ENCODE measurements around the gene METTL24.
"Not testable (repeated sequence)": the region's sequence is repeated elsewhere in the genome, so short reads cannot be mapped to it uniquely, and the experiment has no call there.

Gene METTL24

DNA sequence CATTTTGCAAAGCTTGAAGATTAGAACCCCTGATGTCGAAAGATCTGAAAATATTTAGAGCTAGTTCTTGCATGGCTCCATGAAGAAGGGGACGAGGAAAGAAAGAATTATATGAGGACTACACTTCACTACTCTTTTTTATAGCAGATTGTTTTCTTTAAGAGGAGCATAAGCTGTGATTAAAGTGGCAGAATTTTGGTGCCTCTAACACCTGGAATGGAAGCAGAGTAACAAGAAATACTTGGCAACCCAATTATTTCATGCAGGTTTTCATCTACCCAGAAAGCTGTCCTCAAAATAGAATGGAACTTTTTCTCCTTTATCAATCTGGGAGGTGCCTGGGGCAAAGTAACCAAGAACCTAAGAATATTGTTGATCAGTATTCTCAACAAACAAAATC is 4.0 kb downstream of the METTL24 start:
- ATAC-seq (ENCODE audit: low read depth) (no peak), DNase-seq (ENCODE audit: low spot score in 2 of 2) (no peak)
- Mint-ChIP-seq H3K27me3 (peaks cover 21% of the 10 kb centered on the region), H3K36me3 (no peaks in the 10 kb centered on the region), H3K27ac (no peak overlapping the region), H3K4me3 (no peak overlapping the region), H3K4me1 (peaks cover 9% of the 10 kb centered on the region), H3K9me3 (no peaks in the 10 kb centered on the region)

- H3K4me1 Mint-ChIP-seq: peaks cover 6% of the 10 kb centered on the region
- no peak overlapping the region for H3K4me3 Mint-ChIP-seq
- no peaks in the 10 kb centered on the region for H3K9me3 Mint-ChIP-seq
- peaks cover 19% of the 10 kb centered on the region for H3K27me3 Mint-ChIP-seq
- ATAC-seq (ENCODE audit: low read depth): no peak
- no peaks in the 10 kb centered on the region for H3K36me3 Mint-ChIP-seq
- DNase-seq (ENCODE audit: low spot score in 2 of 2): no peak
- no peak overlapping the region for H3K27ac Mint-ChIP-seq
These were observed 4.6 kb downstream of the METTL24 start for GRCh38 chr6:110353457-110354001.

DNA sequence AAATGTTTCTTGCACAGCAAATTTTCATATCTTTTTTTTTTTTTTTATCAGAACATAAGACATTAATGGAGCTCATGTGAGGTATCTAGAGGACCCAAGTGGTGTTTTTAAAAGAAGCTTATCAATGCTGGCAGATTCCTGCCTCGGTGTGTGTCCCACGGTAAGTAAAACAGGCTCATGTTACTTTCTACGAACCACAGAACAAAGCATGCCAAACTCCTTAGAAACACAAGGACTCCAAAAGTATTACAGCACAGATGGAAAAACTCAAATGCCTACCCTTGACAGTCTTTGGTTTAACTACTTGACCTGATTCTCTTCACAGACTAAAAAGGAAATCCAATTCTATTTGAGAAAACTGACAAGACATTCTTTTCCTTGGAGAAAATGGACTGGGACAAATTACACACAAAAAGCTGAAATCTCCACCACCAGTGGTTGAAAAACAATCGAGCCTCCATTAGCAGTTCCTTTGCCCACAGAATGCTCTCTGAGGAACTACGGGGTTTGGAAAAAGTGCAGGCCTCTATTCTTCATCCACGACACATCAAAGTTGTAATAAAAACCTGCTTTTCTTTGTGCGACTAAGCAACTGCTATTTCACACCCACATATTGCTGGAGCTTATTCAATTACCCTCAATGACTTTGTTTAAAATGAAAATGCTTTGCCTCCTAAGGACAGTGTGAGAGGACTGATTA is 5.4 kb downstream of the METTL24 start:
- DNase-seq (ENCODE audit: low spot score in 2 of 2): no peak
- H3K9me3 Mint-ChIP-seq: no peaks in the 10 kb centered on the region
- no peak for ATAC-seq (ENCODE audit: low read depth)
- peaks cover 19% of the 10 kb centered on the region for H3K27me3 Mint-ChIP-seq
- H3K4me1 Mint-ChIP-seq: peaks cover 5% of the 10 kb centered on the region
- no peak overlapping the region for H3K4me3 Mint-ChIP-seq
- H3K36me3 Mint-ChIP-seq: no peaks in the 10 kb centered on the region
- no peak overlapping the region for H3K27ac Mint-ChIP-seq

DNA sequence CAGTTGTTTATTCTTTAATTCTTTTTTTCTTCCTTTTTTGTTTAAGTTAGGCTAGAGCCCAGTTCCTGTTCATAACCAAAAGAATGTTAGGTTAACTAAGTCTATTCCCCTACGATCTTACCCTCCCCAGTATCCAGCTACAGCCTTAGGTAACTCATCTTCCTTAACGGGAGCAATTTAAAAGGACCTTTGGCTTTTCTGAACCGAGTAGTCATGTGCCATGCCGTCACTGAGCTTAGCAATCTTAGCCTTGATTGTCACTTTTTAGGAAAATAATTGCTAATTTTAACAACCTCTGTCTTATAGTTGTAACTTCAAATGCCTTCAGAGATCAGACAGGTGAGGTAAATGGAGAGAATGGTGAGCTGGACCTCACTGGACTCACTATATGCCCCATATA is 6.2 kb downstream of the METTL24 start:
- Mint-ChIP-seq H3K27ac (no peak overlapping the region), H3K4me1 (peaks cover 2% of the 10 kb centered on the region), H3K36me3 (no peaks in the 10 kb centered on the region), H3K9me3 (no peaks in the 10 kb centered on the region), H3K4me3 (no peak overlapping the region), H3K27me3 (peaks cover 16% of the 10 kb centered on the region)
- DNase-seq (ENCODE audit: low spot score in 2 of 2) (no peak), ATAC-seq (ENCODE audit: low read depth) (no peak)

DNA sequence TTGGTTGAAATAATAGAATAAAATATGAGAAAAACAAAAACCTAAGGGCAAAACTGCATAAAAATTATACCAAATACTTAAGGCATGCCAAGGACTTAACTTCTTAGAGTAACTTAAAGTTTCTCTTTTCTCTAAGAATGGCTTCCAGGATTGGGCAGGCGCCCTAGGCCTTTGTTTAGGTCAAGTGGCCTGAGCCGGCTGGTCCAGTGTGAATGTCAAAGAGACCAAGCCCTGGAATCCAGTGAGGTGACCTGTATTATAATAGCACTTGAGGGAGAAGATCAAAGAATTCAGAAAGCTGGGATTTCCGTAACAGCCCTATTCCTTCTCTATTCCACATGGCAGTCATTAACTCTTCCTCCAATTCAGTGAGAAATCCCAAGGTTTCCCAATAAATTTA is 6.6 kb downstream of the METTL24 start:
- H3K9me3 Mint-ChIP-seq: no peaks in the 10 kb centered on the region
- H3K36me3 Mint-ChIP-seq: no peaks in the 10 kb centered on the region
- peaks cover 11% of the 10 kb centered on the region for H3K27me3 Mint-ChIP-seq
- no peak overlapping the region for H3K4me3 Mint-ChIP-seq
- ATAC-seq (ENCODE audit: low read depth) (no peak), DNase-seq (ENCODE audit: low spot score in 2 of 2) (no peak)
- peaks cover under 1% of the 10 kb centered on the region for H3K4me1 Mint-ChIP-seq
- H3K27ac Mint-ChIP-seq: no peak overlapping the region

- H3K9me3 Mint-ChIP-seq; DNase-seq (ENCODE audit: low spot score in 2 of 2); H3K27me3 Mint-ChIP-seq; H3K4me3 Mint-ChIP-seq; H3K36me3 Mint-ChIP-seq; ATAC-seq (ENCODE audit: low read depth); H3K27ac Mint-ChIP-seq; H3K4me1 Mint-ChIP-seq: not testable (repeated sequence)
These were observed 7.6 kb downstream of the METTL24 start for GRCh38 chr6:110350593-110350992.

DNA sequence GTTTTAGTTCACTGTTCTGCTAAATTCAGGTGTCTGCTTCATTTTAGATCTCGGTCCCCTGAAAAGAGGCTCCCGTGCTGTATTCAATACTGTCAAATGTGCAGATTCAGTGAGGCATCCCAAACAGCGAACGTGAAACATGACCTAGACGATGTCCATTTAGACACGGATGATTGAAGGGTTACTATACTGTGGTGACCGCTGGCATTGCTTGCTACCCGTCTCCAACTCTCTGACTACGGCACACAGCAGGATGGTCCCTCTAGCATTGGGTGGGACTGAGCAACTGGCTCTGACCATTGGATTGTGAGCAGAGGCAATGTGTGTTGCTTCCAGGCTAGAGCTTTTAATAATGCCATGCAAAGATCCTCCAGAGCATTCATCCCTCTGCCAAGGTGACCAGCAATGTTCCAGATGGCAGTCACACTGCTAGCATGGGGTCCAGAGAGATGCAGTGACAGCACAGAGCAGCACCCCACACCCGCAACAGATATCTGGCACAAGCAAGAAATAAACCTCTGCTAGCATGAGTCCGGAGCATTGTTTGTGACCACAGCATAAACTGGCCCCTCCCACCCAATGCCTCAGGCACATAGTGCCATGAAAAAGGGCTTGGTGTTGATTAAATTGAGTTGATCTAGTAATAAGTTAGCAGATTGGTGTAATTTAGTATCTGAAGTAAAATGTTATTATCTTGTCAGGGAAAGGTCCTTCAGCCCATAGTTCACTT is 9.0 kb downstream of the METTL24 start:
- peaks cover 5% of the 10 kb centered on the region for H3K27me3 Mint-ChIP-seq
- no peak overlapping the region for H3K4me3 Mint-ChIP-seq
- H3K9me3 Mint-ChIP-seq: no peaks in the 10 kb centered on the region
- no peak for ATAC-seq (ENCODE audit: low read depth)
- DNase-seq (ENCODE audit: low spot score in 2 of 2): no peak
- no peak overlapping the region for H3K27ac Mint-ChIP-seq
- H3K36me3 Mint-ChIP-seq: no peaks in the 10 kb centered on the region
- peaks cover 8% of the 10 kb centered on the region for H3K4me1 Mint-ChIP-seq

DNA sequence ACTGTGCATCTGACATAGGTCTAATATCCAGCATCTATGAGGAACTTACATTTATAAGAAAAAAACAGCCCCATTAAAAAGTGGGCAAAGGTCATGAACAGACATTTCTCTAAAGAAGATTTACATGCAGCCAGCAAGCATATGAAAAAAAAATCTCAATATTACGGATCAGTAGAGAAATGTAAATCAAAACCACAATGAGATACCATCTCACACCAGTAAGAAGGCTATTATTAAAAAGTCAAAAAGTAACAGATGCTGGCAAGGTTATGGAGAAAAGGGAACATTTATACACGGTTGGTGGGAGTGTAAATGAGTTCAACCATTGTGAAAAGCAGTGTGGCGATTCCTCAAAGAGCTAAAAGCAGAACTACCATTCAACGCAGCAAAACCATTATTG is 13.1 kb downstream of the METTL24 start:
- ATAC-seq (ENCODE audit: low read depth) (no peak), DNase-seq (ENCODE audit: low spot score in 2 of 2) (no peak)
- no peak overlapping the region for H3K27ac Mint-ChIP-seq
- H3K27me3 Mint-ChIP-seq: peaks cover 3% of the 10 kb centered on the region
- peaks cover 2% of the 10 kb centered on the region for H3K9me3 Mint-ChIP-seq
- no peak overlapping the region for H3K4me3 Mint-ChIP-seq
- peaks cover 8% of the 10 kb centered on the region for H3K4me1 Mint-ChIP-seq
- peaks cover 2% of the 10 kb centered on the region for H3K36me3 Mint-ChIP-seq

DNA sequence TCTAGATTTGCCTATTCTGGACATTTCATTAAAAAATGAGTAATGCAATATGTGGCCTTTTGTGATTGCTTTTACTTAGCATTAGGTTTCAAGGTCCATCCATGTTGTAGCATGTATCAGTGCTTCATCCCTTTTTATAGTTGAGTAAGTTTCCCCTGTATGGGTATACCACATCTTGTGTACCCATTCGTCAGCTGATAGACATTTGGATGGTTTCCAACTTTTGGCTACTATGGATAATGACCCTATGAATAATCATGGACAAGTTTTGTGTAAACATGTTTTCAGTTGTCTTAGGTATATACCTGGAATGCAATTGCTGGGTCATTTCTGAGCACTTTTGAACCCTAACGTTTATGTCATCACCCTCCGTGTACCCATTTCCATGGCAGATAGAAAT is 15.4 kb downstream of the METTL24 start:
- Mint-ChIP-seq H3K9me3 (peaks cover 2% of the 10 kb centered on the region), H3K4me3 (no peak overlapping the region), H3K27me3 (no peaks in the 10 kb centered on the region), H3K36me3 (peaks cover 2% of the 10 kb centered on the region), H3K27ac (no peak overlapping the region), H3K4me1 (peaks cover 9% of the 10 kb centered on the region)
- DNase-seq (ENCODE audit: low spot score in 2 of 2): no peak
- no peak for ATAC-seq (ENCODE audit: low read depth)

GRCh38 chr6:110341663-110342596 is 16.2 kb downstream of the METTL24 start:
- Mint-ChIP-seq H3K27ac (no peak overlapping the region), H3K4me1 (peaks cover 12% of the 10 kb centered on the region), H3K9me3 (peaks cover 2% of the 10 kb centered on the region), H3K36me3 (peaks cover 2% of the 10 kb centered on the region), H3K27me3 (peaks cover 1% of the 10 kb centered on the region), H3K4me3 (no peak overlapping the region)
- ATAC-seq (ENCODE audit: low read depth): no peak
- no peak for DNase-seq (ENCODE audit: low spot score in 2 of 2)

GRCh38 chr6:110341067-110341466 is 17.1 kb downstream of the METTL24 start:
- DNase-seq (ENCODE audit: low spot score in 2 of 2) (no peak), ATAC-seq (ENCODE audit: low read depth) (no peak)
- H3K36me3 Mint-ChIP-seq: peaks cover 2% of the 10 kb centered on the region

DNA sequence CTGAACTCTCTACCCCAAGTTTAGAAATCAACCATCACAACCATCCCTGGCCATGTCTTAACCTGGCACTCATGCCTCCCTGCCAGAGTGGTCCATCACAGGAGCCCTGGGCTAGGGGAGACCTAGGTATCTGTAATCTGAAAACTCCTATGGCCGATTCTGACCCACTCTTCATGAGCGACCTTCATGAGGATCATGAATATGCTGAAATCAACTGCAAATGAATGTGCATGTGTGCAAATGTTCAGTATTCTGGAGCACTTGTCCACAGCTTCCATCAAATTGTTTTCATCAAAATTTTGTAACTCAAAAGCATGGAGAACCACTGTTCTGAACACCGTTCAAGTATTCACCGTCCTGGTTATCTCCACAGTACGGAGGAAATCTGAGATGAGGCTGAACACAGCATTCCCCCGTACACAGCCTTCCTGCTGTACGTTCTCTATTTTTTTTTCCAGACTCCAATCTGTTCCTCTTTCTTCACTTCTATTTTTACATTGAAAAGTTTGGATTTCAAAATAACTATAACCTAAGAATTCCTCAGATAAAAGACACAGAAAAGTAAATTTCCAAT is 17.7 kb downstream of the METTL24 start:
- H3K4me1 Mint-ChIP-seq: peaks cover 9% of the 10 kb centered on the region
- no peak overlapping the region for H3K4me3 Mint-ChIP-seq
- DNase-seq (ENCODE audit: low spot score in 2 of 2) (no peak), ATAC-seq (ENCODE audit: low read depth) (no peak)
- H3K36me3 Mint-ChIP-seq: peaks cover 2% of the 10 kb centered on the region
- peaks cover 2% of the 10 kb centered on the region for H3K9me3 Mint-ChIP-seq
- no peak overlapping the region for H3K27ac Mint-ChIP-seq
- peaks cover 1% of the 10 kb centered on the region for H3K27me3 Mint-ChIP-seq

More at GRCh38 chr6:110341067-110341466, 17.1 kb downstream of the METTL24 start:
- no peak overlapping the region for H3K27ac Mint-ChIP-seq
- peaks cover 1% of the 10 kb centered on the region for H3K27me3 Mint-ChIP-seq
- H3K4me3 Mint-ChIP-seq: no peak overlapping the region
- peaks cover 12% of the 10 kb centered on the region for H3K4me1 Mint-ChIP-seq
- H3K9me3 Mint-ChIP-seq: peaks cover 2% of the 10 kb centered on the region

GRCh38 chr6:110338820-110339470 is 19.2 kb downstream of the METTL24 start:
- ATAC-seq (ENCODE audit: low read depth): no peak
- H3K4me1 Mint-ChIP-seq: peaks cover 4% of the 10 kb centered on the region
- H3K4me3 Mint-ChIP-seq: no peak overlapping the region

More at GRCh38 chr6:110338820-110339470, 19.2 kb downstream of the METTL24 start:
- Mint-ChIP-seq H3K36me3 (peaks cover 2% of the 10 kb centered on the region), H3K27me3 (peaks cover 1% of the 10 kb centered on the region), H3K27ac (no peak overlapping the region), H3K9me3 (peaks cover 2% of the 10 kb centered on the region)
- DNase-seq (ENCODE audit: low spot score in 2 of 2): no peak

Data from memory B cell (primary cell).